Breast epithelium (tissue), 3 donors: ENCODE data around the gene ARF3.

Experiments
- POLR2A ChIP-seq: fragments of 450-650 bp; IDR thresholded peaks from one replicate; pipeline ENCODE4 v1.6.1; 2016; ENCODE audit warnings: antibody characterized with exemption, mild to moderate bottlenecking, moderate library complexity
- POLR2AphosphoS5 ChIP-seq, 3 donors: sonication (generic); formaldehyde crosslinking; IDR thresholded peaks; one replicate each; pipeline ENCODE4 v1.6.1; 2017; ENCODE audit warnings: antibody characterized with exemption in 3 of 3
- TF ChIP-seq, protein P1 (sequence below), 3 donors: fragments of 450-650 bp; IDR thresholded peaks; one replicate each; pipeline ENCODE4 v1.5.1; 2016 to 2017; ENCODE audit warnings: antibody characterized with exemption in 3 of 3, mild to moderate bottlenecking in 3 of 3, moderate library complexity in 3 of 3

DNA sequence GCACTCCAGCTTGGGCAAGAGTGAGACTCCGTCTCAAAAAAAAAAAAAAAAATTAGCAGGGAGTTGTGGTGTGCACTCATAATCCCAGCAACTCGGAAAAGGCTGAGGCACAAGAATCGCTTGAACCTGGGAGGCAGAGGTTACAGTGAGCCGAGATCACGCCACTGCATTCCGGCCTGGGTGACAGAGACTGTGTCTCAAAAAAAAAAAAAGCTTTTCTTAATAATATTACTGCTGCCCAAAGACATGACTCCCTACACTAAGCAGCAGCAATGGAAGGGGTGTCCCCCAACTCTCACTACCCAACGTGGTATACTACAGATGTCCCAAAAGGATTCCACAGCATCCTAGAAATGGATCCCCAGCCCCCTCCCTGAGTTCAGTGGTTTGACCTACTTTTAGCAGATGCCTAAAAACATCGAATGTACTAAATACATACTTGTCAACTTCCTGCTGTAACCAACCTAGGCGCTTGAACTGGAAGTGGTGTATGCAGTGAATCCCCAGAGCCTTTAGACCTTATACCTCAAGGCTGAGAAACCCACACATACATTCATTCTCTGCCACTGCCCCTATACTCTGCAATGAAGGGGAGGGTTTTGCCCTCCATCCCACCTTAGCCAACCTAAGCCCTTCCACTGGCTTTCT is 23.5 kb downstream of the ARF3 start:
- TF ChIP-seq POLR2A (no peak), POLR2AphosphoS5 (IDR thresholded peaks at IDR 0.05) (no peak)
- TF ChIP-seq, protein P1, sequence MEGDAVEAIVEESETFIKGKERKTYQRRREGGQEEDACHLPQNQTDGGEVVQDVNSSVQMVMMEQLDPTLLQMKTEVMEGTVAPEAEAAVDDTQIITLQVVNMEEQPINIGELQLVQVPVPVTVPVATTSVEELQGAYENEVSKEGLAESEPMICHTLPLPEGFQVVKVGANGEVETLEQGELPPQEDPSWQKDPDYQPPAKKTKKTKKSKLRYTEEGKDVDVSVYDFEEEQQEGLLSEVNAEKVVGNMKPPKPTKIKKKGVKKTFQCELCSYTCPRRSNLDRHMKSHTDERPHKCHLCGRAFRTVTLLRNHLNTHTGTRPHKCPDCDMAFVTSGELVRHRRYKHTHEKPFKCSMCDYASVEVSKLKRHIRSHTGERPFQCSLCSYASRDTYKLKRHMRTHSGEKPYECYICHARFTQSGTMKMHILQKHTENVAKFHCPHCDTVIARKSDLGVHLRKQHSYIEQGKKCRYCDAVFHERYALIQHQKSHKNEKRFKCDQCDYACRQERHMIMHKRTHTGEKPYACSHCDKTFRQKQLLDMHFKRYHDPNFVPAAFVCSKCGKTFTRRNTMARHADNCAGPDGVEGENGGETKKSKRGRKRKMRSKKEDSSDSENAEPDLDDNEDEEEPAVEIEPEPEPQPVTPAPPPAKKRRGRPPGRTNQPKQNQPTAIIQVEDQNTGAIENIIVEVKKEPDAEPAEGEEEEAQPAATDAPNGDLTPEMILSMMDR (IDR thresholded peaks at IDR 0.05), result no peak
